Psoas muscle (tissue), 8 donors: ENCODE measurements around the gene CASR. TPM values are rescaled to one million over a fixed set of nuclear protein-coding genes. Genes with fewer than 3 reads are reported as not detected.
"Not testable (repeated sequence)": the region's sequence is repeated elsewhere in the genome, so short reads cannot be mapped to it uniquely, and the experiment has no call there.

Experiments used
- ATAC-seq, 4 donors: fragments of 200-7000 bp; cut with Tn5 transposase; one replicate each; pipeline ENCODE4 v1.9.1; 2020; ENCODE audit warnings: moderate library complexity in 3 of 4, mild to moderate bottlenecking in 2 of 4
- DNase-seq, 2 donors: peaks; one replicate each; pipeline ENCODE4 v3.0.0-alpha.2; 2020
- H3K27ac ChIP-seq: fragments of 200-600 bp; one replicate; pipeline ENCODE4 v1.8.0; 2022
- H3K27me3 ChIP-seq, 3 donors: fragments of 200-600 bp in 1 of 3; one replicate each; pipeline versions ENCODE4 v1.6.1 to v1.8.0; 2013 to 2022; ENCODE audit warnings: low read length in 2 of 3, mild to moderate bottlenecking in 2 of 3, moderate library complexity in 1 of 3; ENCODE audit not compliant: insufficient read depth in 3 of 3
- H3K36me3 ChIP-seq, 2 donors: fragments of 200-600 bp in 1 of 2; one replicate each; pipeline versions ENCODE4 v1.6.1 to v1.8.0; 2013 to 2022; ENCODE audit warnings: low read depth in 1 of 2, mild to moderate bottlenecking in 1 of 2, moderate library complexity in 1 of 2; ENCODE audit not compliant: insufficient read depth in 1 of 2
- H3K4me1 ChIP-seq: fragments of 200-600 bp; one replicate; pipeline ENCODE4 v1.8.0; 2022
- H3K4me3 ChIP-seq: fragments of 200-600 bp; one replicate; pipeline ENCODE4 v1.8.0; 2022; ENCODE audit warnings: mild to moderate bottlenecking
- H3K9me3 ChIP-seq: fragments of 200-600 bp; one replicate; pipeline ENCODE4 v1.8.0; 2022
- WGBS, 3 donors: extraction: QIAGEN DNeasy Blood & Tissue Kit; methylation state at CpG; one replicate each; pipeline versions ENCODE4 v1.1.6 to v1.1.7; 2013; 5-methylcytosine and 5-hydroxymethylcytosine counted together
- intact Hi-C, 2 donors: fragments of 100-400 bp; cut with DNase I; formaldehyde crosslinking; loops; one replicate each; pipeline versions ENCODE4 v1.11.0 to v1.14.2; 2022
- polyA plus RNA-seq, 3 donors: library from polyadenylated mRNA; stranded (reverse); fragments of 200-250 nt; gene quantifications; one replicate each; pipeline ENCODE4 v1.2.3, GENCODE V29; 2013
- total RNA-seq, 4 donors: library from RNA; stranded (reverse); fragmentation: NEBNext Ultra II Directional in 2 of 4; extraction: Animal tissue kit (Norgen Biotek cat#: 25700) in 2 of 4; gene quantifications; one replicate each; pipeline versions ENCODE4 v1.2.1 to v1.2.4, GENCODE V29; 2021 to 2023
- TF ChIP-seq, protein P1 (sequence below): fragments of 200-600 bp; IDR thresholded peaks from one replicate; pipeline ENCODE4 v1.8.0; 2022; ENCODE audit warnings: antibody characterized with exemption
- donor health status: healthy with polysubstance abuse.
- donor health status: DM: no; HTN: no; CAD: no; lungs with moderate emphysema.
- donor health status: Bipolar disorder and iron deficiency.
- donor health status: healthy.
- donor health status: DM: yes; HTN: yes; CAD: no.
- donor health status: DM: no; HTN: no; CAD: no.
- donor health status: DM: no; HTN: no; CAD: no.
- donor health status: DM: yes; HTN: yes; CAD: no.

Gene CASR
- total and polyA plus RNA-seq, 7 donors = 0.02 TPM; not detected in 6

DNA sequence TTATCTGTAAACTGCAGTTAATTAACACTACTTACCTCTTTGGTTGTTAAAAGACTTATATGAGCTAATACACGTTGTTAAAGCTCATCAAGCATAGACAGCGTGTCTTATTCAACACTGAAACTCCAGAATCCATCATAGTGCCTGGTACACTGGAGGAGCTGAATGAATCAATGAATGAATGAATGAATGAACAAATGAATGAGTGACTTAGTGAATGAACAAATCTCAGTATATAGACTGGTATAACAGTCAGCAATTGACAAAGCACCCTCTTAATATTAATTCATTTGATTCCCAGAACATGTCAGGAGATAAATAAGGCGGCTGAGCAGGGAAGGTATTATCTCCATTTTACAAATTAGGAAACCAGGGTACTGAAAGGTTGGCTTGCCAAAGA lies 7.1 kb downstream of the CASR start:
- no peaks in the 10 kb centered on the region for H3K36me3 ChIP-seq
- no peak for ATAC-seq
- H3K4me1 ChIP-seq = no peaks in the 10 kb centered on the region
- 74 to 77% (median 75%) methylated on average over 3 of the region's 3 CpGs for WGBS, 3 donors
- DNase-seq = no peak
- peaks cover 0 to 7% (median 0%) of the 10 kb centered on the region in 3 donors for H3K27me3 ChIP-seq
- intact Hi-C loops = no loop called here
- no peak overlapping the region for H3K4me3 ChIP-seq
- no peak overlapping the region for H3K27ac ChIP-seq
- TF ChIP-seq, protein P1, sequence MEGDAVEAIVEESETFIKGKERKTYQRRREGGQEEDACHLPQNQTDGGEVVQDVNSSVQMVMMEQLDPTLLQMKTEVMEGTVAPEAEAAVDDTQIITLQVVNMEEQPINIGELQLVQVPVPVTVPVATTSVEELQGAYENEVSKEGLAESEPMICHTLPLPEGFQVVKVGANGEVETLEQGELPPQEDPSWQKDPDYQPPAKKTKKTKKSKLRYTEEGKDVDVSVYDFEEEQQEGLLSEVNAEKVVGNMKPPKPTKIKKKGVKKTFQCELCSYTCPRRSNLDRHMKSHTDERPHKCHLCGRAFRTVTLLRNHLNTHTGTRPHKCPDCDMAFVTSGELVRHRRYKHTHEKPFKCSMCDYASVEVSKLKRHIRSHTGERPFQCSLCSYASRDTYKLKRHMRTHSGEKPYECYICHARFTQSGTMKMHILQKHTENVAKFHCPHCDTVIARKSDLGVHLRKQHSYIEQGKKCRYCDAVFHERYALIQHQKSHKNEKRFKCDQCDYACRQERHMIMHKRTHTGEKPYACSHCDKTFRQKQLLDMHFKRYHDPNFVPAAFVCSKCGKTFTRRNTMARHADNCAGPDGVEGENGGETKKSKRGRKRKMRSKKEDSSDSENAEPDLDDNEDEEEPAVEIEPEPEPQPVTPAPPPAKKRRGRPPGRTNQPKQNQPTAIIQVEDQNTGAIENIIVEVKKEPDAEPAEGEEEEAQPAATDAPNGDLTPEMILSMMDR = no peak
- H3K9me3 ChIP-seq = no peaks in the 10 kb centered on the region

DNA sequence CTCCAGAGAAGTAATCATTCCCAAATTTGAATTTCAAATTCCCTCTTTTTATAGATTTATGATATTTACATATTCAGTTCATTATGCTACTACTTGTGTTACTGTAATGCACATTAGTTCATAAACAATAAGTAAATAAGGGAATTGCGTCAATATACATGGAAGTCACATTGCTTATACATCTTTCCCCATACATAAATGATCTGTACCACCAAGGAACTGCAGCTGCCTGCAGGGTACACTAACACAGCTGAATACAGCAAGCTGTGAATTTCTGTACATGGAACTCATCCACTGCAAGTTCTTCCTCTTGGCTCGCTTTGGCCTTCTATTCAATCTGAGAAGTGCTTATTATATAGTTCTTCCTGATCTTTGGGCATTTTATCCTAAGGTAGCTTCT lies 15.5 kb downstream of the CASR start:
- H3K9me3 ChIP-seq = no peaks in the 10 kb centered on the region
- H3K27ac ChIP-seq = no peak overlapping the region
- no peaks in the 10 kb centered on the region for H3K36me3 ChIP-seq
- H3K27me3 ChIP-seq = no peaks in the 10 kb centered on the region
- intact Hi-C loops = no loop called here
- WGBS, 3 donors = 80 to 92% (median 81%) methylated on average over 2 of the region's 2 CpGs
- H3K4me3 ChIP-seq = no peak overlapping the region
- ATAC-seq = no peak
- H3K4me1 ChIP-seq = no peaks in the 10 kb centered on the region
- DNase-seq = no peak
- TF ChIP-seq, protein P1 = no peak

DNA sequence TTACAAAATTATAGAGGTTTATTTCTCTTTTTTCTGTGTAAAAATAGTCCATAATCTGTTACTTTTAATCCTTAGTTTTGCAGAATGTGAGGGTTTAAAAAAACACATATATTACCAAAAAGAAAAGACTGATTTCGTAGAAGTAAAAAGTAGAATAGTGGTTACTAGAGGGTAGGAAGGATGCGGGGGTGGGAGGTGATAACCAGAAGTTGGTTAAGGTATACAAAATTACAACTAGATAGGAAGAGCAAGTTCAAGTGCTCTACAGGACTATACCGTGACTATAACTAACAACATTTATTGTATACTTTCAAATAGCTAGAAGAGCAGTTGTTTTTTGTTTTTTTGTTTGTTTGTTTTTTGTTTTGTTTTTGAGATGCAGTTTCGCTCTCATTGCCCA lies 16.1 kb downstream of the CASR start:
- intact Hi-C loops = no loop called here
- no peaks in the 10 kb centered on the region for H3K9me3 ChIP-seq
- no peak for ATAC-seq
- TF ChIP-seq, protein P1 = no peak
- no peaks in the 10 kb centered on the region for H3K36me3 ChIP-seq
- no peaks in the 10 kb centered on the region for H3K4me1 ChIP-seq
- DNase-seq = no peak
- no peaks in the 10 kb centered on the region for H3K27me3 ChIP-seq
- H3K4me3 ChIP-seq = no peak overlapping the region
- 85 to 90% (median 86%) methylated on average over 4 of the region's 4 CpGs for WGBS, 3 donors
- no peak overlapping the region for H3K27ac ChIP-seq

DNA sequence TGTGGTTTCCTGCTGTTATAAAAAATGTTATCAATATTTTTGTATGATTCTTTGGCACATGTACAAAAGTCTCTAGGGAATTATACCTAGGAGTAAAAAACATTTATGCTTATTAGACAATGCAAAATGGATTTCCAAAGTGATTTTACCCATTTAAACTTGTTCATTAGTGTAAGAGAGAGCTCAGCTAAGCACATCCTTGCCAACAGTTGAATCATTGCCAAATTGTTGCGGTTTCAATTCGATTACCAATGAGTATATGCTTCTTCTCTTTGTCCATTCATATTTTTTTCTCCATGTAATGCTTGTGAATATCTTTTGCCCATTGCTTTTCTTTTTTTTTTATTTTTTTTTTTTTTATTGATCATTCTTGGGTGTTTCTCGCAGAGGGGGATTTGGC lies 17.2 kb downstream of the CASR start:
- intact Hi-C loops = no loop called here
- 43 to 51% (median 51%) methylated on average over 2 to 3 of the region's 3 CpGs for WGBS, 3 donors

DNA sequence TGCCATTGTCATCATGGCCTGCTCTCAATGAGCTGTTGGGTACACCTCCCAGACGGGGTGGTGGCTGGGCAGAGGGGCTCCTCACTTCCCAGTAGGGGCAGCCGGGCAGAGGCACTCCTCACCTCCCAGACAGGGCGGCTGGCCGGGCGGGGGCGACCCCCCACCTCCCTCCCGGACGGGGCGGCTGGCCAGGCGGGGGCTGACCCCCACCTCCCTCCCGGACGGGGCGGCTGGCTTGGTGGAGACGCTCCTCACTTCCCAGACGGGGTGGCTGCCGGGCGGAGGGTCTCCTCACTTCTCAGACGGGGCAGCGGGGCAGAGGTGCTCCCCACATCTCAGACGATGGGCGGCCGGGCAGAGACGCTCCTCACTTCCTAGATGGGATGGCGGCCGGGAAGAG lies 18.0 kb downstream of the CASR start:
- H3K4me1 ChIP-seq, H3K36me3 ChIP-seq, H3K27me3 ChIP-seq, H3K9me3 ChIP-seq, intact Hi-C loops, H3K27ac ChIP-seq, ATAC-seq, H3K4me3 ChIP-seq, DNase-seq: not testable (repeated sequence)
- 87 to 95% (median 90%) methylated on average over 9 to 19 of the region's 25 CpGs for whole genome bisulfite sequencing, 3 donors

More for the DNA sequence above, 17.2 kb downstream of the CASR start:
- Histone ChIP-seq H3K4me3 (no peak overlapping the region), H3K27ac (no peak overlapping the region), H3K36me3 (no peaks in the 10 kb centered on the region), H3K4me1 (no peaks in the 10 kb centered on the region), H3K9me3 (no peaks in the 10 kb centered on the region), H3K27me3 (no peaks in the 10 kb centered on the region)
- ATAC-seq = no peak
- TF ChIP-seq, protein P1 = no peak
- DNase-seq = no peak
